Activated CD8-positive, alpha-beta T cell treated with anti-CD3 and anti-CD28 coated beads for 36 hours (primary cell): ENCODE measurements around the gene TAF5L. TPM values are rescaled to one million over a fixed set of nuclear protein-coding genes. Genes with fewer than 3 reads are reported as not detected.

Experiments
- ATAC-seq: fragments of 200-7000 bp; cut with Tn5 transposase; one replicate; pipeline ENCODE4 v1.10.0; 2021; ENCODE audit warnings: mild to moderate bottlenecking, moderate library complexity
- CTCF ChIA-PET: fragments of 350-600 bp; sonication (Branson Sonifier 250); formaldehyde crosslinking; loops from one replicate; lab custom pipeline; 2021; ENCODE audit warnings: antibody characterized with exemption; lab: Charles Lee
- POLR2A ChIA-PET: fragments of 350-600 bp; sonication (Branson Sonifier 250); formaldehyde crosslinking; loops from one replicate; lab custom pipeline; 2021; ENCODE audit warnings: antibody characterized with exemption; lab: Charles Lee
- DNase-seq: peaks from one replicate; pipeline ENCODE4 v3.0.0-alpha.2; 2020
- H3K27ac Mint-ChIP-seq: one replicate; pipeline ENCODE4 v1.8.0; 2021; ENCODE audit warnings: mild to moderate bottlenecking, mixed read lengths
- H3K27me3 Mint-ChIP-seq: one replicate; pipeline ENCODE4 v1.8.0; 2021; ENCODE audit warnings: mixed read lengths
- H3K36me3 Mint-ChIP-seq: one replicate; pipeline ENCODE4 v1.8.0; 2021; ENCODE audit warnings: low read depth, mixed read lengths
- H3K4me1 Mint-ChIP-seq: one replicate; pipeline ENCODE4 v1.8.0; 2021; ENCODE audit warnings: low read depth, mixed read lengths
- H3K4me3 Mint-ChIP-seq: one replicate; pipeline ENCODE4 v1.8.0; 2021; ENCODE audit warnings: mild to moderate bottlenecking, moderate library complexity, mixed read lengths
- H3K9me3 Mint-ChIP-seq: one replicate; pipeline ENCODE4 v1.8.0; 2021; ENCODE audit warnings: mixed read lengths
- intact Hi-C: fragments of 100-400 bp; cut with micrococcal nuclease; formaldehyde crosslinking; loops from one replicate; pipeline ENCODE4 v1.10.0; 2022
- total RNA-seq, 2 experiments: library from RNA; stranded (reverse); gene quantifications; one replicate each; pipeline ENCODE4 v1.2.3, GENCODE V29; 2021
- TF ChIP-seq, protein P1 (sequence below): fragments of 200-600 bp; IDR thresholded peaks from one replicate; pipeline ENCODE4 v1.8.0; 2022; ENCODE audit warnings: antibody characterized with exemption, mild to moderate bottlenecking

The TAF5L gene
- total RNA-seq, 2 experiments from 2014 or later: 17.7 to 19.5 TPM

DNA sequence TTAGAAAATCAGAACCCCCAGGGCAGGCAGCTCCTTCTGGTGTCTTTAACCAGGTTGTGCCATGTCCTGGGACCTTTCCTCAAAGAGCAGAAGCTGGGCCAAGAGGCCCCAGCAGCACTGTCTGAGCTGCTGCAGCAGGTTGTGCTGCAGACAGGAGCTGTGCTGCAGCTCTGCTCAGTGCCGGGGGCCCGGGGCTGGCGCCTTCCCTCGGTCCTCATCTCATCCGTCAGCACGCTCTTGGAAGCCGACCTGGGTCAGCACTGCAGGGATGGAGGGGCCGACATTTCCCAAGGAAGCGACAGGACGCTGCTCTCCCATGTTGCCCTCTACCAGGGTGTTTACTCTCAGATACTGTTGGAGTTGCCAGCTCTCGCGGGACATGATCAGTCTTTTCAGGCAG is 11.8 kb upstream of the TAF5L start:
- TF ChIP-seq, protein P1, sequence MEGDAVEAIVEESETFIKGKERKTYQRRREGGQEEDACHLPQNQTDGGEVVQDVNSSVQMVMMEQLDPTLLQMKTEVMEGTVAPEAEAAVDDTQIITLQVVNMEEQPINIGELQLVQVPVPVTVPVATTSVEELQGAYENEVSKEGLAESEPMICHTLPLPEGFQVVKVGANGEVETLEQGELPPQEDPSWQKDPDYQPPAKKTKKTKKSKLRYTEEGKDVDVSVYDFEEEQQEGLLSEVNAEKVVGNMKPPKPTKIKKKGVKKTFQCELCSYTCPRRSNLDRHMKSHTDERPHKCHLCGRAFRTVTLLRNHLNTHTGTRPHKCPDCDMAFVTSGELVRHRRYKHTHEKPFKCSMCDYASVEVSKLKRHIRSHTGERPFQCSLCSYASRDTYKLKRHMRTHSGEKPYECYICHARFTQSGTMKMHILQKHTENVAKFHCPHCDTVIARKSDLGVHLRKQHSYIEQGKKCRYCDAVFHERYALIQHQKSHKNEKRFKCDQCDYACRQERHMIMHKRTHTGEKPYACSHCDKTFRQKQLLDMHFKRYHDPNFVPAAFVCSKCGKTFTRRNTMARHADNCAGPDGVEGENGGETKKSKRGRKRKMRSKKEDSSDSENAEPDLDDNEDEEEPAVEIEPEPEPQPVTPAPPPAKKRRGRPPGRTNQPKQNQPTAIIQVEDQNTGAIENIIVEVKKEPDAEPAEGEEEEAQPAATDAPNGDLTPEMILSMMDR: no peak
- Mint-ChIP-seq H3K27ac (no peak overlapping the region), H3K9me3 (no peaks in the 10 kb centered on the region), H3K36me3 (peaks cover 45% of the 10 kb centered on the region), H3K27me3 (no peaks in the 10 kb centered on the region), H3K4me1 (peaks cover 12% of the 10 kb centered on the region), H3K4me3 (no peak overlapping the region)
- ChIA-PET POLR2A (no interaction called here), CTCF (interaction anchor here (0.8 kb wide), 1 partner anchor 672 kb away, joined by 3 read pairs; no protein-coding TSS in a partner anchor)
- intact Hi-C loops: no loop called here
- ATAC-seq: no peak
- no peak for DNase-seq

DNA sequence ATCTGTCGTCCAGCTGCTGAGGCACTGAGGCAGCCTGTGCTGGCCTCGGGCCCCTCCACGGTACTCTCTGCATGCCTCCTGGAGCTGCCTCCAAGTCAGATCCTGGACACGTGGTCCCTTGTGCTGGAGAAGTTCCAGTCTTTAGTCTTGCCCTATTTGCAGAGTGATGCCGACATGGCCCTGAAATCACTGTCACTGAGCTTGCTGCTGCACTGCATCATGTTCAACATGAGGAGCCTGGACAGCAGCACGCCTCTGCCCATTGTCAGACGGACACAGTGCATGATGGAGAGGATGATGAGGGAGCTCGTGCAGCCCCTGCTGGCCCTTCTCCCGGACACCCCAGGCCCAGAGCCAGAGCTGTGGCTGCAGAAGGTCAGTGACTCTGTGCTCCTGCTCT is 10.1 kb upstream of the TAF5L start:
- TF ChIP-seq, protein P1: no peak
- Mint-ChIP-seq H3K36me3 (peaks cover 54% of the 10 kb centered on the region), H3K4me3 (no peak overlapping the region), H3K27ac (no peak overlapping the region), H3K27me3 (no peaks in the 10 kb centered on the region), H3K4me1 (peaks cover 16% of the 10 kb centered on the region), H3K9me3 (no peaks in the 10 kb centered on the region)
- no peak for ATAC-seq
- ChIA-PET CTCF (no interaction called here), POLR2A (interaction anchor here (0.7 to 2.5 kb wide), 3 partner anchors 10 to 40 kb away, joined by 3 to 10 read pairs (median 4); partner anchors contain the start of genes TAF5L and URB2)
- intact Hi-C loops: no loop called here
- DNase-seq: no peak

DNA sequence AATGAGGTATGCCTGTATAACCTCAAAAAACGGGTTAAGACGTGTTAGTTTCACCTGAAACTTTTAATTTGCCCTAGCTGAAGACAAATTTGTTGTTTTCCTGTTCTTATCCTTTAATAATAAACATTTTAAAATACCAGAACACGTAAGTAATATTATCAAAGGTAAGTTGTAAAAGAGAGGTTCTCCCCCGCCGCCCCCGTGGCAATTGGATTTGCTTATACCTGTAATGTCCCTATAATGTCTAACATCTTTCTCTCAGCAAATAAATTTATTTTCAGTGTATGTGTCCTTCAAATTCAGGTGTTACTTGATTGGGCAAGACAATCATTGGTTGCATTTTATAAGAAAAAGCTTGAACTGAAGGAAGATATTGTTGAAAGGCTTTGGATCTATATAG is 6.0 kb upstream of the TAF5L start:
- no peak overlapping the region for H3K27ac Mint-ChIP-seq
- no peaks in the 10 kb centered on the region for H3K9me3 Mint-ChIP-seq
- no peak overlapping the region for H3K4me3 Mint-ChIP-seq
- TF ChIP-seq, protein P1: no peak
- CTCF ChIA-PET: interaction anchor here (1.2 to 1.3 kb wide), 2 partner anchors 12 to 141 kb away, joined by 3 to 4 read pairs; no protein-coding TSS in a partner anchor
- no peaks in the 10 kb centered on the region for H3K27me3 Mint-ChIP-seq
- intact Hi-C loops: no loop called here
- H3K4me1 Mint-ChIP-seq: peaks cover 33% of the 10 kb centered on the region
- no peak for ATAC-seq
- DNase-seq: no peak
- peaks cover 58% of the 10 kb centered on the region for H3K36me3 Mint-ChIP-seq
- POLR2A ChIA-PET: interaction anchor here (1.0 kb wide), 1 partner anchor 29 kb away, joined by 4 read pairs; no protein-coding TSS in a partner anchor

DNA sequence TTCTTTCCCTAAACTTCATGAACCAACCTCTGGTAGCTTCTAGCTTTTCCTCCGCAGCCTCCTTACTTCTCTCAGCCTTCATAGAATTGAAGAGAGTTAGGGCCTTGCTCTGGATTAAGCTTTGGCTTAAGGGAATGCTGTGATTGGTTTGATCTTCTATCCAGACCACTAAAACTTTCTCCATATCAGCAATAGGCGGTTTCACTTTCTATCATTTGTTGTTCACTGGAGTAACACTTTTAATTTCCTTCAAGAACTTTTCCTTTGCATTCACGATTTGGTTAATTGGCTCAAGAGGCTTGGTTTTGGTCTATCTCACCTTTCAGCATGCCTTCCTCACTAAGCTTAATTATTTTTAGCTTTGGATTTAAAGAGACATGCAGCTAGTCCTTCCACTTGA is 5.2 kb upstream of the TAF5L start:
- CTCF ChIA-PET: interaction anchor here (0.8 to 1.3 kb wide), 3 partner anchors 12 to 140 kb away, joined by 3 to 4 read pairs (median 3); no protein-coding TSS in a partner anchor
- Mint-ChIP-seq H3K4me3 (no peak overlapping the region), H3K27ac (peak overlapping the region; percentile 43), H3K36me3 (peaks cover 51% of the 10 kb centered on the region), H3K4me1 (peaks cover 33% of the 10 kb centered on the region), H3K9me3 (no peaks in the 10 kb centered on the region), H3K27me3 (no peaks in the 10 kb centered on the region)
- DNase-seq (no peak), ATAC-seq (no peak)
- POLR2A ChIA-PET: interaction anchor here (1.0 kb wide), 1 partner anchor 11 kb away, joined by 3 read pairs; no protein-coding TSS in a partner anchor
- intact Hi-C loops: no loop called here
- TF ChIP-seq, protein P1: no peak

DNA sequence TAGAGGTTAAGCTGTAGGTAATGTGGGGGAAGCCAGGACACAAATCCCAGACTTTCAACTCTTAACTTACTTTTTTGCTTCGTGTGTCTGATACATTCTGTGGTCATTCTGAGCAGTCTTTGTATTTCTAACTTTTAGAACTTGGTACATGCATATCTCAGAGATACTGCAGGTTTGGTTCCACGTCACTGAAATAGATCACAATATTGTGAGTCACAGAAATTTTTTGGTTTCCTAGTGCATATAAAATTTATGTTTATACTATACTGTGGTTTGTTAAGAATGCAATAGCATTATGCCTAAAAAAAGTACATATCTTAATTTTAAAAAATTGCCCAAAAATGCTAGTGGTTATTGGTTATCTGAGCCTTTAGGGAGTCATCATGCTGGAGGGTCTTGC is 3.3 kb upstream of the TAF5L start:
- Mint-ChIP-seq H3K9me3 (no peaks in the 10 kb centered on the region), H3K27ac (no peak overlapping the region), H3K4me3 (no peak overlapping the region), H3K36me3 (peaks cover 34% of the 10 kb centered on the region), H3K4me1 (peaks cover 38% of the 10 kb centered on the region), H3K27me3 (no peaks in the 10 kb centered on the region)
- ATAC-seq (no peak), DNase-seq (no peak)
- ChIA-PET CTCF (interaction anchor here (1.0 to 1.3 kb wide), 2 partner anchors 32 to 65 kb away, joined by 3 to 5 read pairs; no protein-coding TSS in a partner anchor), POLR2A (no interaction called here)
- intact Hi-C loops: loop anchor here (10.0 kb wide), 1 partner anchor 74 kb away; the partner anchor contains the start of gene ABCB10
- TF ChIP-seq, protein P1: no peak
